K562 (cell line): Measurements from ENCODE around the gene HHATL. TPM values are rescaled to one million over a fixed set of nuclear protein-coding genes. Genes with fewer than 3 reads are reported as not detected.

Experiments
- ARID3A ChIP-seq: IDR thresholded peaks from 2 replicates; pipeline ENCODE4 v1.6.1; 2012; ENCODE audit warnings: low read depth, low read length, improper control_type of control experiment, borderline replicate concordance
- ATF1 ChIP-seq, 2 experiments: fragments of 450-650 bp in 1 of 2; IDR thresholded peaks; 2 replicates each; pipeline ENCODE4 v1.6.1; 2016; ENCODE audit warnings: missing compliant biosample characterization in 1 of 2, missing genetic modification characterization in 1 of 2
- CTBP1 ChIP-seq: fragments of 450-650 bp; IDR thresholded peaks from 2 replicates; pipeline ENCODE4 v1.6.1; 2016; ENCODE audit warnings: borderline replicate concordance
- E2F8 ChIP-seq: fragments of 450-650 bp; IDR thresholded peaks from 2 replicates; pipeline ENCODE4 v1.7.1; 2018; ENCODE audit warnings: mild to moderate bottlenecking, low read depth; ENCODE audit not compliant: partially characterized antibody
- HES1 ChIP-seq: fragments of 450-650 bp; IDR thresholded peaks from 2 replicates; pipeline ENCODE4 v1.6.1; 2016; ENCODE audit warnings: low read depth, mild to moderate bottlenecking, moderate library complexity
- KAT7 ChIP-seq: sonication (generic); formaldehyde crosslinking; IDR thresholded peaks from 2 replicates; pipeline ENCODE4 v1.8.0; 2022; ENCODE audit warnings: missing genetic modification reagents, mild to moderate bottlenecking, borderline replicate concordance
- MTA3 ChIP-seq: fragments of 450-650 bp; formaldehyde crosslinking; IDR thresholded peaks from 2 replicates; pipeline ENCODE4 v1.6.1; 2017; ENCODE audit warnings: mild to moderate bottlenecking, borderline replicate concordance
- NCOR1 ChIP-seq: fragments of 450-650 bp; IDR thresholded peaks from 2 replicates; pipeline ENCODE4 v1.6.1; 2016; ENCODE audit warnings: mild to moderate bottlenecking, moderate library complexity
- NFYB ChIP-seq: IDR thresholded peaks from 2 replicates; pipeline ENCODE4 v1.6.1; 2011; ENCODE audit warnings: mild to moderate bottlenecking, moderate library complexity; ENCODE audit not compliant: insufficient read length; ENCODE audit errors: extremely low read depth
- RBM34 ChIP-seq: fragments of 200-400 bp; formaldehyde crosslinking; IDR thresholded peaks from 2 replicates; pipeline ENCODE4 v1.6.1; 2018; ENCODE audit warnings: low read length, borderline replicate concordance; ENCODE audit not compliant: insufficient read depth
- RBM39 ChIP-seq: fragments of 200-400 bp; formaldehyde crosslinking; optimal IDR thresholded peaks from 2 replicates; pipeline ENCODE3; 2018; ENCODE audit warnings: low read depth, low read length
- SMARCB1 ChIP-seq: IDR thresholded peaks from 2 replicates; pipeline ENCODE4 v1.6.1; 2011; ENCODE audit warnings: improper control_type of control experiment, low read depth; ENCODE audit not compliant: insufficient read length
- STAT5B ChIP-seq: fragments of 250-450 bp; sonication (Bioruptor Pico); IDR thresholded peaks from 2 replicates; pipeline ENCODE4 v1.8.0; 2021; ENCODE audit warnings: mild to moderate bottlenecking, inconsistent platforms
- YBX1 ChIP-seq: fragments of 450-650 bp; IDR thresholded peaks from 2 replicates; pipeline ENCODE4 v1.7.1; 2016; ENCODE audit warnings: mild to moderate bottlenecking
- ZBTB34 ChIP-seq: fragments of 250-450 bp; sonication (Bioruptor Pico); IDR thresholded peaks from 2 replicates; pipeline ENCODE4 v1.8.0; 2021; ENCODE audit warnings: mild to moderate bottlenecking, moderate library complexity
- ZBTB8A ChIP-seq: fragments of 450-650 bp; IDR thresholded peaks from 2 replicates; pipeline ENCODE4 v1.6.1; 2018; ENCODE audit warnings: mild to moderate bottlenecking, moderate library complexity; ENCODE audit not compliant: partially characterized antibody
- ZNF184 ChIP-seq: sonication (generic); formaldehyde crosslinking; IDR thresholded peaks from 2 replicates; pipeline ENCODE4 v1.5.0; 2020; ENCODE audit warnings: missing genetic modification reagents
- ZNF384 ChIP-seq: IDR thresholded peaks from 2 replicates; pipeline ENCODE4 v1.6.1; 2012; ENCODE audit warnings: low read depth, low read length, improper control_type of control experiment
- ZNF766 ChIP-seq: fragments of 200-800 bp; sonication (Bioruptor generic); conservative IDR thresholded peaks from 2 replicates; pipeline ENCODE4 v1.6.1; 2016; ENCODE audit warnings: missing genetic modification characterization, missing compliant biosample characterization
- polyA plus RNA-seq, 8 experiments: library from polyadenylated mRNA; depleted of rRNA in 4 of 8; stranded (reverse) in 5 of 8; unstranded in 3 of 8; fragments of >200 nt; fragmentation: Nextera tagmentation in 2 of 8; fragmentation: Illumina TruSeq in 1 of 8; extraction: Ambion mirVana in 2 of 8; extraction: Trizol in 1 of 8; gene quantifications; 2 replicates each; pipeline versions ENCODE4 v1.2.1 to v1.2.3, GENCODE V29; 2011 to 2014; ENCODE audit warnings: inconsistent platforms in 1 of 8, missing spikeins in 1 of 8
- total RNA-seq, 7 experiments: library from RNA; depleted of rRNA in 6 of 7; stranded (reverse); fragments of >200 nt in 6 of 7; fragmentation: Illumina TruSeq in 2 of 7; extraction: Trizol in 2 of 7; gene quantifications; 2 replicates each; pipeline versions ENCODE4 v1.2.1 to v1.2.3, GENCODE V29; 2011 to 2021; ENCODE audit warnings: low replicate concordance in 1 of 7

HHATL gene
- total and polyA plus RNA-seq, 9 of the 15 experiments (the other 6 are each of a cell fraction or from before 2014, with no cell fraction given), result not detected

- TF ChIP-seq E2F8 (no peak), CTBP1 (peak; percentile 76), ZBTB34 (CRISPR knock-in tag) (no peak), ATF1 (CRISPR knock-in tag; IDR thresholded peaks at IDR 0.05) (no peak), ATF1 (tag; IDR thresholded peaks at IDR 0.05) (peak; percentile 39; the same call in 1 of the 2 replicates), YBX1 (no peak), RBM34 (no peak), ZBTB8A (no peak), STAT5B (CRISPR knock-in tag) (no peak), HES1 (no peak), KAT7 (CRISPR knock-in tag) (no peak), NCOR1 (no peak), SMARCB1 (no peak), NFYB (peak; percentile 35), MTA3 (peak; percentile 52; the same call in 1 of the 2 replicates), ZNF384 (no peak), ARID3A (no peak), ZNF766 (no peak), ZNF184 (CRISPR knock-in tag) (no peak), RBM39 (no peak)
Observed at GRCh38 chr3:42652611-42653302, 49.8 kb downstream of the HHATL start (continued).
